HEK293T (cell line): ENCODE results near the gene ZFAND4.

Source experiments
- ELF4 ChIP-seq: fragments of 450-650 bp; IDR thresholded peaks from 2 replicates; pipeline ENCODE4 v1.6.1; 2017; ENCODE audit warnings: antibody characterized with exemption
- FOXK2 ChIP-seq: fragments of 450-650 bp; IDR thresholded peaks from 2 replicates; pipeline ENCODE4 v1.6.1; 2016; ENCODE audit warnings: mild to moderate bottlenecking
- NFRKB ChIP-seq: fragments of 450-650 bp; IDR thresholded peaks from 2 replicates; pipeline ENCODE4 v1.6.1; 2016; ENCODE audit warnings: mild to moderate bottlenecking, moderate library complexity
- PKNOX1 ChIP-seq: fragments of 450-650 bp; IDR thresholded peaks from 2 replicates; pipeline ENCODE4 v1.6.1; 2016
- SP1 ChIP-seq: fragments of 450-650 bp; IDR thresholded peaks from 2 replicates; pipeline ENCODE4 v1.6.1; 2017

- TF ChIP-seq PKNOX1 (no peak), ELF4 (no peak), NFRKB (no peak), SP1 (no peak), FOXK2 (no peak)
These were observed 91.4 kb downstream of the ZFAND4 start for GRCh38 chr10:45581216-45581549.
